Activated CD4-positive, alpha-beta T cell treated with anti-CD3 and anti-CD28 coated beads, Interleukin-2, amount 50 U/mL, for 1 hour (primary cell): Measurements from ENCODE around the gene DHX38.
"Not testable (repeated sequence)": the region's sequence is repeated elsewhere in the genome, so short reads cannot be mapped to it uniquely, and the experiment has no call there.

Experiments
- DNase-seq: peaks from one replicate; pipeline ENCODE4 v3.0.0-alpha.2; 2020

Gene DHX38

DNA sequence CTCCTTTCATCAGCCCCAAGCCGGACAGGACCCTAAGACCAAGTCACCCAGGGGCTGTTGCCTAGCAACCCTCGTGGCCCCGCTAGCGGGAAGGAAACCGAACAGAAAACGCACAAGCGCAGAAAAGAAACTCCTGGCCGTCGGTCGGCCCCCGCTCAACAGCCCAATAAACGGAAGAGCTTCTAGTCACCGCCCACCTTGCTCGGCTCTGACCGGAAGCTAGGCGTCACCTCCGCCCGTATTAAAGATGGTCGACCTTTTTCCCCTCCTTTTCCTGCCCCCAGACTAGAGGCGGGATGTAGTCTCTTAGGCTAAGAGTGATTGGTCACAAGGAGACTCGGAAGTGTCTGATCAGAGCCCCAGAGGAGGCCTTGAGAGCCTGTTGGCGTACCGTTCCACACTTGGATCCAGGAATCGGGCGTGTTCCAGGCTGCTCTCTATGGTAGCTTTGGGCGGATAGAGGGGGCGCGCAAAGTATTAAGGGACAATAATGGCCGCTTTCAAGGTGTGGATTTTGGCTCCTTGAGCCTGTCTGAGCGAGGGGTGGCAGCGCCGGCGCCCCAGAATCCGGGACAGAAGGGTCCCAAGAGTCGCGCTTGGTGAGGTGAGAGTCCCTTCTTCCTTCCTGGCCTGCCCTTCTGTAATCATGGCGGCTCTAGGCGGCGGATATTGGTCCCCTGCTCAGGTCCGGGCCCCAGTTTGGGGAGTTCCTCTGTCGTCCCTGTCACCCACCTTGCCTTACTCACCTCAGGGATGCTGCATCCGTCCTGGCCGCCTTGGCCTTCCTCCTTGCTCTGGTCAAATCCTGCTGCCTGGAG is at the start of gene DHX38, which contains the start of gene TXNL4B:
TSS of gene DHX38 (plus strand) at position 400 of the 818 bp plus-strand sequence. CDS start 2,311 bp downstream, outside the sequence.
TSS of gene TXNL4B (minus strand) at position 173 of the 818 bp plus-strand sequence. CDS start 2,871 bp downstream, outside the sequence.
- peak; percentile 84 for DNase-seq

DNA sequence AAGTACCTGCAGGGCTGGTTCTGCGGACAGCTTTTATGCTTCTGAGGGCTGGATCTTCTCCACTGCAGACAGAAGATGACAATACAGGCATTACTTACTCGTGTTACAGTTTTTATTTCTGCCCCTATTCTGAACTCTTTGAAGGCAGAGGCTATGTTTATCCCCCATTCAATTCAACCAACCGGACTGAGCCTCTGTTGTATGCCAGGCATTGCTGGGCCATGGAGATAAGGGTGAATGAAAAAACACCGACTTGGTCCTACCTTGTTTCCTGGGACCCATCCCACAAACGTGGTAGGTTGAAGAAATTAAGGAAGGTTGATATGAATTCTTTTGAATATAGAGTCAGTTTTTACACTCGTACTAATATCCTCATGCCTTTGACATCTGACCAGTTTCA is 49.4 kb upstream of the DHX38 start:
- DNase-seq: no peak

DNA sequence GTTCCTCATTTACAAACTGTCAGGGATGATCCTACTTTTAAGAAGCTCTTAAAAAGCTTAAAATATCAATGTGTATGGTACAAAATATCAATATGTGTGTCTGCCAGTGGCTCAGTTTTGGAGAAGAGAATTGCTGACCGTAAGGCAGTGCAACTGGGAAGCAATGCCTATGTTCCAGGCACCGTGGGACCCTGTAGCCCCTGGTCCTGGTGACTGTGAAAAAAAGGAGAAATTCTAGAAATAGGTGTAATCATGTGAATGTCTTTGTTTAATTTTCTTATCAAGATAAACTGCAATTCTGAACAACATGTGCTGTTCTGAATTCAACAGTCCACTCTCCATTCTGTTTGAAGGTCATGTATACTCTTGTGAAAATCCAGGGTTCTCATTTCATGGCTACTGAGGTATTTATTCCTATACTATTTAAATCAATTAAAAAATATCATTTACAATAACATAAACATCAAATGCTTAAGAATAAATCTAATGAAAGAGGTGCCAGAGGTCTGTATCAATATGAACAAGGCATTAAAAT is 48.8 kb upstream of the DHX38 start:
- DNase-seq: no peak

DNA sequence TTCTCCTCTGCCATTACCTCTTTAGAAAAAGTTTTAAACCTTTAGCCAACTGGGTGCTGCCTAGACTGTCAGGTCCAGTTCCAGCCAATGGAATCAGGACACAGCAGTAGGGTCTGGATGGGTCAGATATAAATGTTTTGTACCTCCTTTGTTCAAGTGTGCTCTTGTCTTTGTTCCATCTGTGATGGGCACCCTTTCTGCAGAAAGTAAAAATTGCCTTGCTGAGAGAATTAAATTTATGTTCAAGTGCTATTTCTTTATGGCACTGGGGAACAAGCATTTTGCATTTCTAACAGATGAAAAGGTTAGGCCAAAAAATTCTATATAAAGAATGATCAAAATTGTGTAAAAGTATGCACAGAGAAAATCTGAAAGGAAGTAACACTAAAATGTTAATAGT is 44.5 kb upstream of the DHX38 start:
- DNase-seq: no peak

DNA sequence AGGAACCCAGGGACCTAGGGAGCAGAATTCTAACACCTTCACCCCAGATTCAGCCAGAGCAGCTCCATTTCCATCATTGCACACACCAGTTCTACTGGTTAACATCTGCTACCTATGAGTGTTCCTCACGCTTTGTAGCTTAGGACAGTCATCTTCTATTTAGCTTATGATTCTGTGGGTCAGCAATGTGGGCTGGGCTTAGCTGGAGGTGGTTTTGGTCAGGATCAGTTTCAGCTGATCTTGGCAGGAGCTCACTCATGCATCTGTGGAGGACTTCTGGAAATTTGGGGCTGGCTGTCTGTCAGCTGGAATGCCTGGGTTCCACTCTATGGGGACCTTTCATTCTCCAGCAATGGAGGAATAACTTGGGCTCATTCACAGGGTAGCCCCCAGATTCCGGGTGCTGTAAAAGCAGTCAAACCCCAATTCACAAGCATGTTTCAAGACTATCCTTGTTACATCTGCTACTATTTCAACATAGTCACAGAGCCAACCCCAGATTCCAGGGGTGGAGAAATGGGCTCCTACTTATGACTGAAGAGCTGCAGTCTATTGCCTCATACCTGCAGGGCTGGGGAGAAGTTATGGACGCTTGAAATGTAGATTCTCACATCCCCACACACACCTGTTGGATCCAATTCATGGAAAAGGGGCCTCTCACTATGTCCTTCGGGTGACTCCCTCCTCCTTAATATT is 42.7 kb upstream of the DHX38 start:
- no peak for DNase-seq

DNA sequence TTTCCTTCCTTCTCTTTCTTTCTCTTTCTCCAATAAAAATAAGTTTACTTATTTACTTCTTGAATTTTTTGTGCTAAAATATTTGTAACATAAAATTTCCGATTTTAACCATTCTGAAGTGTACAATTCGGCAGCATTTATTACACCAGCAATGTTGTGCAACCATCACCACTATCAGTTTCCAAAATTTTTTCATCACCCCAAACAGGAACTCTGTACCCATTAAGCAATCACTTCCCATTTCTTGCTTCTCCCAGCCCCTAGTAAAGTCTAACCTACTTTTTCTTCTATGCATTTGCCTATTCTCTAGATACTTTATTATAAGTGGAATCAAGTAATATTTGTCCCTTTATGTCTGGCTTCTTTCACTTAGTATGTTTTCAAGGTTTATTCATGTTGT is 41.8 kb upstream of the DHX38 start:
- DNase-seq: no peak

DNA sequence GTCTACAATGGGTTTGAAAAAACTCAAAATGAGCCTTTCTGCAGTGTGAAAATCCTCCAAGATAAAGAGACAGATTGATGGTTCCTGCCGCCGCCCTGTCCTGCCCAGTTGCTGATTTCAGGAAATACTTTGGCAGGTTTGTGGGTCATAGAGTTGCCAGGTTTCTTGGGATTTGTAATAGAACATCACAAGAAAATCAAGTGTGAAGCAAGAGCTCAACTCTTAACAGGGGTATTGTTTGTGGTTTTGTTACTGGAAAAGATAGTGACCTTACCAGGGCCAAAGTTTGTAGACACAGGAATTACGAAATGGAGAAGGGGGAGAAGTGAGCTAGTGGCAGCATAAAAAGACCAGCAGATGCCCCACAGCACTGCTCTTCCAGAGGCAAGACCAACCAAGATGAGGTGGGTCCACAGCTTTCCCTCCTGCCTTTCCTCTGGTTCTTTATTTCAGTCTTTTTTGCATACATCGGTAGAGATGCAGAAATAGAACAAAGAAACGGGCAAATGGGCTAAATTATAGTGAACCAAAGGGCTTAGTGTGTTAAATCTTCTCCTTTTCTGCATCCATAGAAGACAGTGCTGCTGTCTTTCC is 39.3 kb upstream of the DHX38 start, which contains the start of gene HP:
TSS of gene HP (plus strand) at position 252 of the 594 bp plus-strand sequence. CDS start at position 400, 148 bp downstream.
- DNase-seq: not testable (repeated sequence)

DNA sequence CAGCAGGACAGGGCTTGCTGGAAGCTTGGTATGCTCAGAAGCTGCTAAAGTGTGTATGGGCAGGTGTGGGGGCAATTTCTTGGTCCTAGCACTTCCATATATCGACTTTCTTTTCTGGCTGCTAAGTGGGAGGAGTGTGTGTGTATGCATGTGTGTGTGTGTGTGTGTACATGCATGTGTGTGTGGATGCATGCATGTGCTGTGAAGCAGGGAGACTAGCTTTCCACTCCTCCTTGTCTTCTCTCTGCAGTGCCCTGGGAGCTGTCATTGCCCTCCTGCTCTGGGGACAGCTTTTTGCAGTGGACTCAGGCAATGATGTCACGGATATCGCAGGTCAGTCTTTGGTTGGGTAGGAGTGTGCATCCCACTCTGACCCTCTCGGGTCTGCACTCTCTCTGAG is 37.7 kb upstream of the DHX38 start:
- no peak for DNase-seq

DNA sequence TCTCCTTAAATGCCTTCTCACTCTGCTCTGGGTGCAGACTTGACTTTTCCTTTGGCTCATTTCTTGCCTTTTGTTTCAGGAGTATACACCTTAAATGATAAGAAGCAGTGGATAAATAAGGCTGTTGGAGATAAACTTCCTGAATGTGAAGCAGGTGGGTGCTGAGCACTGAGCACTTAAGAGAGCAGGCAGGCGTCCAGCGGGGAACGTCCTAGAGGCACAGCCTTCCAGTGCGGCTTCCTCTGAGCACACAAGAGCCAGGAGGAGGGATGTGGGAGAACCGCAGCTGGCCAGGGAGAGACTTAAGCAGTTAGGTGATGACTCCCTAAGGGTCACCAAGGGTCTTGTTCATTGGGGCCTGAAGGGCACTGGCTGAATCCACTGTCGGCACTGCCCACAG is 36.3 kb upstream of the DHX38 start:
- DNase-seq: not testable (repeated sequence)

DNA sequence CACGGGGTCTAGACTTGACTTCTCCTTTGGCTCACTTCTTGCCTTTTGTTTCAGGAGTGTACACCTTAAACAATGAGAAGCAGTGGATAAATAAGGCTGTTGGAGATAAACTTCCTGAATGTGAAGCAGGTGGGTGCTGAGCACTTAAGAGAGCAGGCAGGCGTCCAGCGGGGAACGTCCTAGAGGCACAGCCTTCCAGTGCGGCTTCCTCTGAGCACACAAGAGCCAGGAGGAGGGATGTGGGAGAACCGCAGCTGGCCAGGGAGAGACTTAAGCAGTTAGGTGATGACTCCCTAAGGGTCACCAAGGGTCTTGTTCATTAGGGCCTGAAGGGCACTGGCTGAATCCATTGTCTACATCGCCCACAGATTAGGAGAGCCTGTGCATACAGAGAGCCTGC is 34.6 kb upstream of the DHX38 start:
- DNase-seq: not testable (repeated sequence)

DNA sequence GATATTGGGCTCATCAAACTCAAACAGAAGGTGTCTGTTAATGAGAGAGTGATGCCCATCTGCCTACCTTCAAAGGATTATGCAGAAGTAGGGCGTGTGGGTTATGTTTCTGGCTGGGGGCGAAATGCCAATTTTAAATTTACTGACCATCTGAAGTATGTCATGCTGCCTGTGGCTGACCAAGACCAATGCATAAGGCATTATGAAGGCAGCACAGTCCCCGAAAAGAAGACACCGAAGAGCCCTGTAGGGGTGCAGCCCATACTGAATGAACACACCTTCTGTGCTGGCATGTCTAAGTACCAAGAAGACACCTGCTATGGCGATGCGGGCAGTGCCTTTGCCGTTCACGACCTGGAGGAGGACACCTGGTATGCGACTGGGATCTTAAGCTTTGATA is 33.2 kb upstream of the DHX38 start:
- DNase-seq: no peak

DNA sequence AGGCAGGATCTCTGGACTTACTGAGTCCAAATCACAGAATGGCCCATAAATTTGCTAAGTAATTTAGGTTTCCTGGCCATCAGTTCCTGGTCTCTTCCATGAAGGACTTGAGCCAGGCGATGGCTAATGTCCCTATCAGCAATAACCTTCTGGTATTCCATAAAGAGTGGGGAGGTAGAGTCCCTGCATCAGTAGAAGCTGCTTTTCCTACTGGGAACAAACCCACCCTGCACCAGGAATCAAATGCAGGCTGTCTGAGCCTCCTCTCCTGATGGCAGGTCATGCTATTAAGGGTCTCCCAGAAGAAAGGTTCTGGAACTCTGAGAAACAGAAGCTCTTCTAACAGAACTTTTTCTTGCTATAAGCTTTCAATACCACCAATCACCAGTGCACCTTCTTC is 32.1 kb upstream of the DHX38 start:
- no peak for DNase-seq

DNA sequence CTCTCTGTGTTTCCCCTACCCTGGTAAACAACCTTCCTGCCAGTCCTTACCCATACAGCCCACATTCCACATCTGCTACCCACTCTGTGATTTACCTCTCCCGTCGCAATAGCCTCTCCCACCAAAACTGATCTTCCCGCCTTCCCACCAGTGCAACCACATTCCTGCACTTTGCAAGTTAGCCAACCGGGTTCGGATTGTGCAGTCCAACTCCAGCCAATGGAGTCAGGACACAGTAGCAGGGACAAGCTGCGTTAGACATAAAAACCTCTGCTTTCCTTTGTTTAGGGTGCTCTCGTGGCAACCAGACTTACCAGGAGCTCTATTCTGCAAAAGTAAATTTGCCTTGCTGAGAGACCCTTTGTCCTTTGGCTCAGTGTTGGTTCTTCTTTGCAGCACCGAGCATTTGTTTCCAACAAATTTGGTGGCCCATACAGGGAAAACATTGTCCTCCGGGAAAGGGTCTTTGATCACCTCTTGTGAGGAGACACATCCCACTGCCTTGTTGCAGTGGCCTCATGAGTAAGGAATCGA is 29.2 kb upstream of the DHX38 start:
- DNase-seq: no peak

DNA sequence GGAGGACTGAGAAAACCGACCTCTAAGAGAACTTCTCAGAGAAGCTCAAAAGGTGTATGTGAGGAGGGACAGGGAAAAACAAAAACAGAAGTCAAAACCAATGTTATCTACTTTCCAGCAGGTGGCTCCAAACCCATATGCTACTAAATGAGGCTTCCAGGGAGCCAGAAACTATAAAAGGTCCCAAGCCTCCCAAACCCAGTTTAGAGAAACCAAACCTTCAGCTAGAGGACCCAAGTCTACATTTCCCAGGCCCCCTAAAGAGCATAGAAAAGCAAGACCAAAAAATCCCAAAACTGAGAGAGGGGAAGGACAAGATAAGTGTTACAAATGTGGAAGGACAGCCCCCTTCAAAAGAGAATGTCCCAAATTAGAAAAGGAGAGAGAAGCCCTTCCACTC is 26.9 kb upstream of the DHX38 start:
- DNase-seq: no peak

DNA sequence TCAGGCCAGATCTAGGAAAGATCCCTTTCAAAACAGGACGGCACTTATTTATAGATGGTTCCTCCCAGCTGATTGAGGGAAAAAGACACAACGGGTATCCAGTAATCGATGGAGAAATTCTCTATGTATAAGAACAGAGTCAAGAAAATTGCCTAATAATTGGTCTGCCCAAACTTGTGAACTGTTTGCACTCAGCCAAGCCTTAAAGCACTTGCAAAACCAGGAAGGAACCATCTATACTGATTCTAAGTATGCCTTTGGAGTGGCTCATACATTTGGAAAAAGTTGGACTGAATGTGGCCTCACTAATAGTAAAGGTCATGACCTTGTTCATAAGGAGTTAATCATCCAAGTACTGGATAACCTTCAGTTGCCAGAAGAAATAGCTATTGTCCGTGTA is 24.7 kb upstream of the DHX38 start:
- no peak for DNase-seq

DNA sequence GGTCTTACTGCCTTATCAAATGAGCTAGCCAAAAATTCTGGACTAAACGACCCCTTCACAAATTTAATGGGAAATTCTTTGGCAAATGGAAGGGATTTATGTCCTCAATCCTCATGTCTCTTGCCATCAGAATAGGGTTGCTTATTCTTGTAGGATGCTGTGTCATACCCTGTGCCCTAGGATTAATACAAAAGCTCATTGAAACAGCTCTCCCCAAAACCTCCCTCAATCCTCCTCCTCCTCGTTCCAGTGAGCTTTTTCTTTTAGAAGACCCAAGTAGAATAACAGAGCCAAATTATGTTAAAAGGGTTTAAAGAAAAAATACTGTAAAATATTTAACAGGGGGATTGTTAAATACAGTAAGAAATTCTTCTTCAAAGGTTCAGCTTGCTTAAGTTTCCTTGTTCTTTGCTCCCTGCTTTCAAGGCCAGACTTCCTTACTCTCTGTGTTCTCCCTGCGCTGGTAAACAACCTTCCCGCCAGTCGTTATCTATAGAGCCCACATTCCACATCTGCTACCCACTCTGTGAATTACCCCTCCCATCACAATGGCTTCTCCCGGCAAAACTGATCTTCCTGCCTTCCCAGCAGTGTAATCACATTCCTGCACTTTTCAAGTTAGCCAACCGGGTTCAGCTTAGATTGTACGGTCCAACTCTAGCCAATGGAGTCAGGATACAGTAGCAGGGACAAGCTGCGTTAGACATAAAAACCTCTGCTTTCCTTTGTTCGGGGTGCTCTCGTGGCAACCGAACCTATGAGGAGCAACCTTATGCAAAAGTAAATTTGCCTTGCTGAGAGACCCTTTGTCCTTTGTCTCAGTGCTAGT is 20.9 kb upstream of the DHX38 start:
- DNase-seq: no peak

DNA sequence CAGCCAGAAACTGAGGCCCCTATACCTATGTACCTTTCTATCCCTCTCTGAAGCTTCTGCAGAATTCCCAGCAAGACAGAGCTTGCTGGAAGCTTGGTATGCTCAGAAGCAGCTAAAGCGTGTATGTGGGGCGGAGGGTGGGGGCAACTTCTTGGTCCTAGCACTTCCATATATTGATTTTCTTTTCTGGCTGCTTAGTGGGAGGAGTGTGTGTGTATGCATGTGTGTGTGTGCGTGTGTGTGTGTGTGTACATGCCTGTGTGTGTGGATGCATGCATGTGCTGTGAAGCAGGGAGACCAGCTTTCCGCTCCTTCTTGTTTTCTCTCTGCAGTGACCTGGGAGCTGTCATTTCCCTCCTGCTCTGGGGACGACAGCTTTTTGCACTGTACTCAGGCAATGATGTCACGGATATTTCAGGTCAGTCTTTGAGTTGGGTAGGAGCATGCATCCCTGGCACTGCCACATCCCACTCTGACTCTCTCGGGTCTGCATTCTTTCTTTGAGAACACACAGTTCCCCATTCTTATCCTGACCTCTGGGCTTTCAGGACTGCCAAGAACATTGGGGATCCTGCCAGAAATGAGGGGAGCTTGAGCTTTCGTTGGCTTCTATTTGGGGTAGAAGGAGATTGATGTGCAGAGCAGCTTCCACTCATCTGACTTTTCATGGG is 20.0 kb upstream of the DHX38 start:
- no peak for DNase-seq

DNA sequence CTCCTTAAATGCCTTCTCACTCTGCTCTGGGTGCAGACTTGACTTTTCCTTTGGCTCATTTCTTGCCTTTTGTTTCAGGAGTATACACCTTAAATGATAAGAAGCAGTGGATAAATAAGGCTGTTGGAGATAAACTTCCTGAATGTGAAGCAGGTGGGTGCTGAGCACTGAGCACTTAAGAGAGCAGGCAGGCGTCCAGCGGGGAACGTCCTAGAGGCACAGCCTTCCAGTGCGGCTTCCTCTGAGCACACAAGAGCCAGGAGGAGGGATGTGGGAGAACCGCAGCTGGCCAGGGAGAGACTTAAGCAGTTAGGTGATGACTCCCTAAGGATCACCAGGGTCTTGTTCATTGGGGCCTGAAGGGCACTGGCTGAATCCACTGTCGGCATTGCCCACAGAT is 18.6 kb upstream of the DHX38 start:
- DNase-seq: not testable (repeated sequence)

DNA sequence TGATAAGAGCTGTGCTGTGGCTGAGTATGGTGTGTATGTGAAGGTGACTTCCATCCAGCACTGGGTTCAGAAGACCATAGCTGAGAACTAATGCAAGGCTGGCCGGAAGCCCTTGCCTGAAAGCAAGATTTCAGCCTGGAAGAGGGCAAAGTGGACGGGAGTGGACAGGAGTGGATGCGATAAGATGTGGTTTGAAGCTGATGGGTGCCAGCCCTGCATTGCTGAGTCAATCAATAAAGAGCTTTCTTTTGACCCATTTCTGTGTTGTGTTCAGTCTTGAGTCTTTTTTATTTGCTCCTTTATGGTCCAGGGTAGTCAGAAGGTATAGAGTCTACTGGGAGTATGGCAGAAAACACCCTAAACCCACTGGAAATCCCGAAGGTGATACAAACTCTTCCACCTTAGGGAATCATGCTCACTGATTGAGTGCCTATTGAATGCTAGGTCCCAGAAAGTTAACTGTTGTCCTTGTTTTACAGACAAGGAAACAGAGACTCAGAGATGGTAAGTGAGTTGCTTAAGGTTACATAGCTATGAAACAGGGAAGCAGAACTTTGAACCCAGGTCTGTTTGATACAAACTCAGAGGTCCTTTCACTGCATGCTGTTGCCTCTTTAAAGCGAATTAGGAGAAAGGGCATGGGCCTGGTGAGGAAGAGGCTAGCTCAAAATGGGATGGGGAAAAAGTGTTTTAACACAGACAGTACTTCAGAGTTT is 16.5 kb upstream of the DHX38 start:
- DNase-seq: not testable (repeated sequence)

DNA sequence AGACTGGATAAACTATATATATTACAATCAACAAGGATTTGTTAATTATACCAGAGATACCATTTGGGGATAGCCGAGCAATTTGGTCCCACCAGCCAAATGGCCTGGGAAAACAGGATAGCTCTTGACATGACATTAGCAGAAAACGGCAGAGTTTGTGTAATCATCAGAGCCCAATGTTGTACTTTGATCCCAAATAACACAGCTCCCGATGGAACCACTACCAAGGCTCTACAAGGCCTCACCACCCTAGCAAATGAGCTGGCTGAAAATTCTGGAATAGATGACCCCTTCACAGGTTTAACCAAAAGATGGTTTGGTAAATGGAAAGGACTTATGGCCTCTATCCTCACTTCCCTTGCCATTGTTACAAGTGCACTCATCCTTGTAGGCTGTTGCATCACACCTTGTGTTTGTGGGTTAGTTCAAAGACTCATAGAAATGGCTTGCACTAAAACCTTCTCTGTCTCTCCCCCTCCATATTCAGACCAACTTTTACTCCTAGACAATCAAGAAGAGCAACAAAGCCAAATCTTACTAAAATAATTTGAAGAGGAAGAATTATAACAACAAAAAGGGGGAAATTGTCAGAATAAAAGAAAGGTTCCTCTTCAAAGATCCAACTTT is 9.8 kb upstream of the DHX38 start:
- DNase-seq: no peak
